Duodenal mucosa (tissue), 2 donors: ENCODE data around the gene PIPOX.

ENCODE experiments used
- H3K27ac ChIP-seq: one replicate; pipeline ENCODE4 v1.7.0; 2013; ENCODE audit warnings: low read depth, low read length
- H3K27me3 ChIP-seq, 2 donors: one replicate each; pipeline ENCODE4 v1.7.0; 2013; ENCODE audit warnings: low read length in 2 of 2, control low read depth in 1 of 2; ENCODE audit not compliant: insufficient read depth in 2 of 2, control insufficient read depth in 1 of 2
- H3K36me3 ChIP-seq, 2 donors: one replicate each; pipeline ENCODE4 v1.7.0; 2013; ENCODE audit warnings: low read length in 2 of 2, control low read depth in 1 of 2; ENCODE audit not compliant: insufficient read depth in 2 of 2, control insufficient read depth in 1 of 2
- H3K4me1 ChIP-seq, 2 donors: one replicate each; pipeline ENCODE4 v1.7.0; 2013; ENCODE audit warnings: low read length in 2 of 2, control low read depth in 1 of 2; ENCODE audit not compliant: insufficient read depth in 2 of 2, control insufficient read depth in 1 of 2
- H3K4me3 ChIP-seq, 2 donors: one replicate each; pipeline ENCODE4 v1.7.0; 2013; ENCODE audit warnings: low read length in 2 of 2, low read depth in 1 of 2
- H3K9ac ChIP-seq, 2 donors: one replicate each; pipeline ENCODE4 v1.7.0; 2013; ENCODE audit warnings: low read length in 2 of 2, low read depth in 1 of 2
- H3K9me3 ChIP-seq, 2 donors: one replicate each; pipeline ENCODE4 v1.7.0; 2013; ENCODE audit warnings: low read length in 2 of 2, control low read depth in 1 of 2; ENCODE audit not compliant: control insufficient read depth in 1 of 2

Gene PIPOX

DNA sequence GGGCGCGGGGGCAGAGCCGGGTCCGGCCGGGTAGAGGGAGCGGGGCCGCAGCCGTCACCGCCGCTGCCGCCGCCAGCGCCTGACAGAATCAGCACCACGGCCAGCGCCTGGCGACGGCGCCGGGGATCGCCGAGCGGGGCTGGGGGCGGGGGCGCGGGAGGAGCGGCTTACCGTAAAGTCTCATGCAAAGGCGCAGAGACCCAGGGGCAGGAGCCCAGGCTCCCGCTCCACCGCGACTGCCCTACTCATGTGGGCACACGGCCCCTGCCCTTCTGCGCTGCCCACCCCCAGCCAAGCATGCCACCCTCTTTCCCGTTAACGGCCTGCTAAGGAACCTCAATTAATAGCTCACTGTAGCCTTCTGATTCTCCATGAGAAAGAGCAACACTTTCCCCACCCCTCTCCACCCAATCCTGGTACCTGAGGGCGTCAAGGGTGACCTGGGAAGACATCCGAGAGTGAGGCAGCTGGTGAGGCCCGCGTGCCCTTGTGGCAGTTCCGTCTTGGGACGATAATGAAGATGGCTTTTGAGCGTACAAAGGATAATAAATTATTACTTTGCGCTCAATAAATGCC lies 36.9 kb upstream of the PIPOX start, which contains the start of gene SEZ6:
TSS of gene SEZ6 (minus strand) at position 98 of the 576 bp plus-strand sequence. CDS start 164 bp downstream, outside the sequence.
- no peaks in the 10 kb centered on the region for H3K9me3 ChIP-seq
- H3K36me3 ChIP-seq: no peaks in the 10 kb centered on the region
- H3K9ac ChIP-seq: no peak within 1 kb of the TSS
- H3K4me1 ChIP-seq: no peaks in the 10 kb centered on the region
- no peak within 1 kb of the TSS for H3K4me3 ChIP-seq
- H3K27me3 ChIP-seq: peaks cover 41 to 51% of the 10 kb centered on the region in 2 donors
- no peak within 1 kb of the TSS for H3K27ac ChIP-seq

DNA sequence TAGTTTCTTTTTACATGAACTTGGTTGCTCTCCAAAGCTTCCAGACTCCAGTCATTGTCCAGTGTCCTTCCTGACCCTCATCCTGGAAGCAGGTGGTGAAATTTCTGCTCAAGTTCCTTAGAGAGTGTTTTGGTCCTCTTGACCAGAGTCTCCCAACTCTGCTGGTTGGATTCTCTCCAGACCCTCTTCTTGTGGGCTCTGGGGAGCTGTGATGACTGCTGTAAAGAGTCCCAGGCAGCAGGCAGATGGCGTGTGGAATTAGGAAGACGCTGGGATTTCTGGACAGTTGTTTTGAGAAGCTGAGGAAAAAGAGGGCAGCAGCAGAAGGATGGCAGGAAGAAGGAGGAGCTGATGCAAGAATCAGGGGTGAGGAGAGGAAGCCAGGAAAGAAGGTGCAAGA lies 35.5 kb upstream of the PIPOX start:
- no peaks in the 10 kb centered on the region for H3K9me3 ChIP-seq
- no peaks in the 10 kb centered on the region for H3K36me3 ChIP-seq
- no peak overlapping the region for H3K27ac ChIP-seq
- H3K9ac ChIP-seq: no peak overlapping the region
- H3K4me3 ChIP-seq: no peak overlapping the region
- H3K27me3 ChIP-seq: peaks cover 41 to 54% of the 10 kb centered on the region in 2 donors
- no peaks in the 10 kb centered on the region for H3K4me1 ChIP-seq

DNA sequence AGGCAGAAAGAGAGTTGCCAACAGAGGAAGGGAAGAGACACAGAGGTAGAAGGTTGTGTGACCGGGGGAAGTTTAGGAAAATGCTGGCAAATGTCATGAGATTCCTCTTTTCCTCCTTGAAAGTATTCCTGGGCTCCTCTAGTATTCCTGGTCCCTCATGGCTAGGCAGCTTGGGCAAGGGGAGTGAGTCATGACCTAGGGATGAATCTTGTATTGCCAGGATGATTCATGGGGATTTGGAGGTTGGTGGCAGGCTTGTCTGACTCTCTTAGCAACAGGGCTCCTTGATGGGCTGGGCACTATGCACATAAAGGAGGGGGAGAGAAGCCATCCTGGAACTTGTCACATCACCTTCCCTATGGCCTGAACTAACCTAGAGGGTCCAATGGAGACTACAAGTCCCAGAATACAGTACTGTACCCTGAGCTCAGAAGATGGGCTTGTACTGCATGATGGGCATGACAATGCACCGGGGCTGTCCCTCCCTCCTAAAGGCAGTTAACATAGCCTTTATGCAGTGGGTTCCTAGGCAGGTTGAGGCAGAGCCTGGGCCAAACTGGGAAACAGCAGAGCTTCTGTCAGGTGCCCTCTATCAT lies 35.0 kb upstream of the PIPOX start:
- Histone ChIP-seq H3K27me3 (peaks cover 41 to 54% of the 10 kb centered on the region in 2 donors), H3K9ac (no peak overlapping the region), H3K4me1 (no peaks in the 10 kb centered on the region), H3K4me3 (no peak overlapping the region), H3K36me3 (no peaks in the 10 kb centered on the region), H3K9me3 (no peaks in the 10 kb centered on the region), H3K27ac (no peak overlapping the region)

DNA sequence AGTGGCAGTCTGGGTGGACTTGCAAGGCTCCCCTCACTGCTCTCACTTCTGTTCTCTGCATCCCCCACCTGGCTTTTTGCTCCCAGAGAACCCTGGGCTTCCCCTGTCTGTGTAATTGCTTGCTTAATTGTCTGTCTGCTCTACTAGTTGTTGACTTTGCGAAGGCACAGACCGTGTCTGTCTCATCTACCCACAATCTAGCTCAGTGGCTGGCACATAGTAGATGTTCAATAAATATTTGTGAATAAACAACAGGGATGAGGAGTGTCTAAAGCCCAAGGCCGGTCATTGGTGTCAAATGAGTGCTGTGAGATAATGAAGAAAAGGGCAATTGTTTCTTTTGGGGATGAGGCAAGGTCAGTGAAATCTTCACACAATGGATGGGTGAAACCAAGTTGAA lies 34.4 kb upstream of the PIPOX start:
- no peak overlapping the region for H3K4me3 ChIP-seq
- no peak overlapping the region for H3K9ac ChIP-seq
- H3K4me1 ChIP-seq: no peaks in the 10 kb centered on the region
- no peaks in the 10 kb centered on the region for H3K9me3 ChIP-seq
- no peaks in the 10 kb centered on the region for H3K36me3 ChIP-seq
- H3K27me3 ChIP-seq: peaks cover 41 to 52% of the 10 kb centered on the region in 2 donors
- H3K27ac ChIP-seq: no peak overlapping the region

DNA sequence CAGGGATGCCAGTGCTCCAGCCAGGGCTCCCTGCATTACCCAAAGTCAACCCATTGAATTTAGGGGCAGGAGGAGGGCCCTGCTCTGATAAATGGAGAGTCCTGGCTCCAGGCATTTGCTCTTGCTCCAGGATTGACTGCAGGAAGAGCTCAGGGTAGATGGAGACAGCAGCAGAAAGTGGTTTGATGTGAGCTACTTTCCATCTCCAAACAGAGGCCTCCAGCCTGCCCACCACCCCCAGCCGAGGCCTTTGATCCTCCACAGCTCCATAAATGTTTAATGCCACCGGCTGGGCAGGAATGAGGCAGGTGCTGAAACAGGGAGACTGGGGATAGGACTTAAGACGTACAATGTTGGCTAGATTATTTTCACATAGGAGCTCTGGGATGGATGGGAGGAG lies 32.8 kb upstream of the PIPOX start:
- Histone ChIP-seq H3K4me1 (no peaks in the 10 kb centered on the region), H3K9me3 (no peaks in the 10 kb centered on the region), H3K27ac (no peak overlapping the region), H3K36me3 (no peaks in the 10 kb centered on the region), H3K27me3 (peaks cover 30 to 43% of the 10 kb centered on the region in 2 donors), H3K4me3 (no peak overlapping the region), H3K9ac (no peak overlapping the region)

DNA sequence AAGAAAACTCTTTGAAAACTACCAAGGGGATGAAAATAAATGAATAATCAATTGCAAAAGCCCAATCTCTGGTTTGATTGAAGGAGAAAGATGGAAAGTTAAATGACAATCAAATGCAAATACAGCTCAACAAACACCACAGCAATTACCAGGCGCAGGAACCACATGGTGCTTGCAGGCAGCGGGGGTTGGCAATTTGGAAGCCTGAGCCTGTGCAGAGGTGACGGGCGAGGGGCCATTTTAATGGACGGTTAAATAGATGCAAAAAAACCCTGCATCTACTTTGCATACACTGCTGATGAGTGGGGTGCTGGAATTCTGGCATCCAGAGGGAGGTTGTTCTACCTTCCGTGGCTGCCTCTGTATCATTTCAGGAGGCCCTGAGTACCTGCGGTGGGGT lies 32.4 kb upstream of the PIPOX start:
- H3K27me3 ChIP-seq: peaks cover 27 to 40% of the 10 kb centered on the region in 2 donors
- H3K27ac ChIP-seq: no peak overlapping the region
- H3K4me3 ChIP-seq: no peak overlapping the region
- no peak overlapping the region for H3K9ac ChIP-seq
- no peaks in the 10 kb centered on the region for H3K9me3 ChIP-seq
- H3K36me3 ChIP-seq: no peaks in the 10 kb centered on the region
- H3K4me1 ChIP-seq: no peaks in the 10 kb centered on the region

DNA sequence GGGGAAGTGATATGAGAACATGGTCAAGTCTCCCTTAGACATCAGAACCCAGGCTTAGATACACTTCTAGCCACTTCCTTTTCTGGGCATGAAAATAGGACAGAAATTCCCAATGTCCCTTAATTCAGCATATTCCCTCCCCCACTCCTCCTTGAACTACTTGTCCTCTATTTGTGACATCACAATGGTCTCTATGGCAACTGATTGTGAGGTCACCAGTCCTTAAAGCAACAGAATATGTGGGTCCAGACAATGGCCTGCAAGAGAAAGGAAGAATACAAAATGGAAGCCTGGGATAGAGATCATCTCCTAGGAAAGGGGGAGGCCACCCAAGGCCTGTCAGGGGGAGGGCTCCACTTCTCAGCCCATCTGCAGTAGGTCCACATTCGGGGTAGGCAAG lies 30.4 kb upstream of the PIPOX start:
- Histone ChIP-seq H3K36me3 (no peaks in the 10 kb centered on the region), H3K9ac (no peak overlapping the region), H3K27ac (no peak overlapping the region), H3K4me1 (no peaks in the 10 kb centered on the region), H3K4me3 (no peak overlapping the region), H3K9me3 (no peaks in the 10 kb centered on the region), H3K27me3 (peaks cover 20 to 29% of the 10 kb centered on the region in 2 donors)

DNA sequence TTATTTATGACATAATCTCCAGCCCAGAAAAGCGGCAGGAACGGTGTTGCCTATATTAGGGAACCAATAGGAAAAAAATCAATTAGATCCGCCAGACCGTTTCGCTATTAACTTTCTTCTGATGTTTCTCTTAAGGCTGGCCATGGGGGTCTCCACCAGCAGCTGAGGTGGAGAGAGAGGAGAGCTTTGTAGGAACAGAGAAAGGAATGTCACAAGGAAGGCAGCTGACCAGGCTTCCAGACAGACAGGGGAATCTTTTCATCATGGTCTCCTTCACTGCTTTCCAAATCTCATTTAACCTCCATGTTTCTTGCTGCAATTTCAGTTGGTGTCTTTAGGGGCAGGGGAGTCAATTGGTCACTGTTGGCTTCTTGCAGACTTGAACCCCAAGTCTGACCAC lies 28.2 kb upstream of the PIPOX start:
- Histone ChIP-seq H3K4me3 (no peak overlapping the region), H3K27ac (no peak overlapping the region), H3K9ac (no peak overlapping the region), H3K27me3 (peaks cover 19 to 37% of the 10 kb centered on the region in 2 donors), H3K4me1 (peaks cover 0 to 4% of the 10 kb centered on the region in 2 donors), H3K9me3 (no peaks in the 10 kb centered on the region), H3K36me3 (no peaks in the 10 kb centered on the region)

DNA sequence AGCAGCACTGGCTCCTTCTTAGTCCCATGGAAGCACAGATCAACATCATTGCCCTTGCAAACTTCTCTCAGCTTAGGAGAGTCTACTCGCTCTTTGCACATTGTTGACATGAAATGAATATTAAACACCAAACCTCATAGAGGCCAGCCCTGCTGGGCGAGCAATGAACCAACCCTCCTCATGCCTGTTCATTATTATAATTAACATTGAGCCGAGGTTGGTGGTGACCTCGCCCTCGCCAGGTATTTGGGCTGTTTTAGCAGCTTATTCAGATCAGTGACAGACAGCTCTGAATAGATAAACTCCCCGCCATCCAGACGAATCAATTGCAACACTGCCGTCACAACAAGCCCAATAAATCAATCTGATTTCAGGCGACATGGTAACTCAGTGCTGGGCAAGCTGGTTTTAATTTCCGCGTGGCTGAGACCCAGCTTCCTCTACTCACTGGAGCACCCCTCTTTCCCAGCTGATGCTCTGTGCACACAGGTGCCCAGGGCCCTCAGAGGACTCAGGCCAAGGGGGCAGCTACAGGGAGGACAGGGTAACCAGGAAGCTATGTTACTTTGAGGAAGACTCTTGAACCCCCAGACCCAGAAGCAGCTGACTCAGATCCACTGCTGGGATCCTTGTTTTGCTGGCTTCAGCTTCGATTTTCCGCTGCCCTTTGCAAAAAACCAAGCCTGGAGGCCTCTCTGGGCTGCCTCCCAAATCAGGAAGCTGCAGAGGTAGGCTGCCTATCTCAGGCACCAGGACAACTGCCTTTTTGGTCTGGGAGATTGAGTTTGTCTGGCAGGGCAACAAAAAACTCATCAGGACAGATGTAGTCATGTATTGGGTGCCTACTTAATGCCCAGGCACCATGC lies 26.4 kb upstream of the PIPOX start:
- H3K27me3 ChIP-seq: peaks cover 24 to 40% of the 10 kb centered on the region in 2 donors
- H3K9ac ChIP-seq: no peak overlapping the region
- H3K4me3 ChIP-seq: no peak overlapping the region
- H3K36me3 ChIP-seq: no peaks in the 10 kb centered on the region
- peaks cover 0 to 8% of the 10 kb centered on the region in 2 donors for H3K4me1 ChIP-seq
- no peak overlapping the region for H3K27ac ChIP-seq
- H3K9me3 ChIP-seq: no peaks in the 10 kb centered on the region

DNA sequence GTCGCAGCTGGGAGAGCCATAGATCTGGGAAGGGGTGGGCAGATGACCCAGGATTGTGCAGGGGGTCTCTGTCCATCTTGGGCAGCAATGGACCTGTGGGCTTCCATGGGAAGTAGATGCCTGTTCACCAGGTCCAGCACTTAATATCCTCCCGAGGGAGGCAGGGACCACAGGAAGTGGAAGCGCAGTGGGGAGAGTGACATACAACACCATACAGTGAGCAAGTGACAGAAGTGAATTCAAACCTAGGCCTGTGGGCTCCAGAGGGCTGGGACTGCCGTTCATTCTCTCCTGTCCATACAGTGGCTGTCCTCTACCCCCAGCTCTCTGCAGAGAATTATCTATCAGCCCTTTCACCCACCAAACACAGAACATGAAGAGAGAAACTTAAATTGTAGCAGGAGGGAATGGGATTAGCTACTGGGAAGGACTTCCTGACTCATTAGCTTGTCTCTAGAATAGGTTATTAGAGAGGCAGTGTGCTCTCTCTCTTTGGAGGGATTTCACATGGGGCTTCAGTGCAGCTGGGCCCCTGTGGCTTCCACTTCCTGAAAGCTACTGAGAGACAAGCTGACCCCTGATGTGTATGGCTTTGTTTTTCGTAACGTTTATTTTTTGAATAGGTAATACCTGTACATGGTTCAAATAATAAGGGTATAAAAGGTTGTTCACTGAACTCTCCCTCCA lies 24.0 kb upstream of the PIPOX start:
- no peak overlapping the region for H3K9ac ChIP-seq
- no peaks in the 10 kb centered on the region for H3K36me3 ChIP-seq
- H3K27ac ChIP-seq: no peak overlapping the region
- no peaks in the 10 kb centered on the region for H3K9me3 ChIP-seq
- no peak overlapping the region for H3K4me3 ChIP-seq
- H3K4me1 ChIP-seq: peaks cover 0 to 8% of the 10 kb centered on the region in 2 donors
- H3K27me3 ChIP-seq: peaks cover 19 to 42% of the 10 kb centered on the region in 2 donors
